PC-9 (cell line): ENCODE data around the gene RIPK4. TPM values are rescaled to one million over a fixed set of nuclear protein-coding genes. Genes with fewer than 3 reads are reported as not detected.

ENCODE experiments used
- BruUV-seq: library from RNA; stranded (reverse); fragments of 400-500 nt; replicated peaks from 2 replicates; lab custom pipeline; 2021; lab: Mats Ljungman, UMichigan
- CTCF ChIA-PET: fragments of 300-600 bp; sonication (Branson Sonifier 250); formaldehyde crosslinking; loops from one replicate; lab custom pipeline; 2022; ENCODE audit warnings: antibody characterized with exemption; lab: Charles Lee
- POLR2A ChIA-PET: fragments of 300-600 bp; sonication (Branson Sonifier 250); formaldehyde crosslinking; loops from one replicate; lab custom pipeline; 2022; ENCODE audit warnings: antibody characterized with exemption; ENCODE audit not compliant: unreplicated experiment; lab: Charles Lee
- DNase-seq, 2 experiments: peaks; one replicate each; pipeline versions ENCODE4 v3.0.0 to v3.0.0-alpha.2; 2015 to 2022; ENCODE audit warnings: mixed read lengths in 1 of 2
- H2AFZ ChIP-seq: fragments of 200-600 bp; sonication (generic); 2 replicates; pipeline ENCODE4 v1.8.1; 2017; ENCODE audit warnings: antibody characterized with exemption
- H3F3A ChIP-seq: fragments of 200-600 bp; sonication (generic); 2 replicates; pipeline ENCODE4 v1.8.1; 2017; ENCODE audit warnings: antibody characterized with exemption, mild to moderate bottlenecking, low read depth; ENCODE audit not compliant: insufficient read depth
- H3K27ac ChIP-seq: fragments of 200-600 bp; sonication (generic); 2 replicates; pipeline ENCODE4 v1.6.1; 2016; ENCODE audit warnings: mixed run types
- H3K27me3 ChIP-seq: fragments of 200-600 bp; sonication (generic); 2 replicates; pipeline ENCODE4 v1.6.1; 2016; ENCODE audit warnings: low read depth, mixed run types; ENCODE audit not compliant: insufficient read depth
- H3K36me3 ChIP-seq: fragments of 200-600 bp; sonication (generic); 2 replicates; pipeline ENCODE4 v1.6.1; 2016; ENCODE audit warnings: low read depth, mixed run types
- H3K4me1 ChIP-seq: fragments of 200-600 bp; sonication (generic); replicated peaks from 2 replicates; pipeline ENCODE4 v1.6.1; 2016; ENCODE audit warnings: mixed run types; ENCODE audit not compliant: insufficient read depth
- H3K4me2 ChIP-seq: fragments of 200-600 bp; sonication (generic); 2 replicates; pipeline ENCODE4 v1.6.1; 2017; ENCODE audit warnings: mixed run types
- H3K4me3 ChIP-seq: fragments of 200-600 bp; sonication (generic); 2 replicates; pipeline ENCODE4 v1.6.1; 2016; ENCODE audit warnings: mixed run types
- H3K79me2 ChIP-seq: fragments of 200-600 bp; sonication (generic); 2 replicates; pipeline ENCODE4 v1.6.1; 2017; ENCODE audit warnings: low read depth, mixed run types
- H3K9me2 ChIP-seq: fragments of 200-600 bp; sonication (generic); 2 replicates; pipeline ENCODE4 v1.8.1; 2017; ENCODE audit warnings: mild to moderate bottlenecking; ENCODE audit not compliant: insufficient read depth
- H3K9me3 ChIP-seq: fragments of 200-600 bp; sonication (generic); 2 replicates; pipeline ENCODE4 v1.8.1; 2016; ENCODE audit warnings: low read depth; ENCODE audit not compliant: insufficient read depth
- H4K20me1 ChIP-seq: fragments of 200-600 bp; sonication (generic); 2 replicates; pipeline ENCODE4 v1.8.1; 2017; ENCODE audit not compliant: insufficient read depth
- EZH2 ChIP-seq: fragments of 200-600 bp; sonication (generic); IDR thresholded peaks from 2 replicates; pipeline ENCODE4 v1.8.0; 2017; ENCODE audit warnings: antibody characterized with exemption, low read depth
- intact Hi-C: fragments of 100-400 bp; cut with micrococcal nuclease; formaldehyde crosslinking; loops from one replicate; pipeline ENCODE4 v1.10.0; 2022; ENCODE audit not compliant: unreplicated experiment
- total RNA-seq: library from RNA; stranded (reverse); gene quantifications from 2 replicates; pipeline ENCODE4 v1.2.3, GENCODE V29; 2021
- TF ChIP-seq, protein P1 (sequence below): fragments of 200-600 bp; sonication (generic); conservative IDR thresholded peaks from 2 replicates; pipeline ENCODE4 v1.6.1; 2017; ENCODE audit warnings: mixed run types, antibody characterized with exemption, mild to moderate bottlenecking, moderate library complexity

RIPK4 gene
- total RNA-seq, 1 experiment from 2014 or later = 30.1 TPM

DNA sequence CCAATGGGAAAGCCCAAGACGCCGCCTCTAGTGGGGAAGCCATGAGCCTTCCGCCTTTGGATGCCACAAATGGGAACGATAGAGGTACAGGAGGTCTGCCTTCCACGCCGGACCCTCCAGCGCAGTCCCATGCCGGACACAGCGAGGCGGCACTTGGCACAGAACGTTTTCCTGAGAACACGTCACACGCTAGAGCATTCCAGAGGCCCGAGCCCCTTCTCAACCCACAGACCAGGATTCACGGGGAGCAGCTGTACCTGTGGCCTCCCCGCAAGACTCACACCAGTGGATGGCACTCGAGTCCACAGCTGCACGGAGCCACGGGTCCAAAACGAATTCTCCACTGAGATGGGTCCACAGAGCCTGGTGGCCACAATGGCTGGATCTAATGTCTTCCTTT lies 31.5 kb upstream of the RIPK4 start:
- H3K27me3 ChIP-seq = no peaks in the 10 kb centered on the region
- no peaks in the 10 kb centered on the region for H3K36me3 ChIP-seq
- TF ChIP-seq EZH2 = no peak
- TF ChIP-seq, protein P1, sequence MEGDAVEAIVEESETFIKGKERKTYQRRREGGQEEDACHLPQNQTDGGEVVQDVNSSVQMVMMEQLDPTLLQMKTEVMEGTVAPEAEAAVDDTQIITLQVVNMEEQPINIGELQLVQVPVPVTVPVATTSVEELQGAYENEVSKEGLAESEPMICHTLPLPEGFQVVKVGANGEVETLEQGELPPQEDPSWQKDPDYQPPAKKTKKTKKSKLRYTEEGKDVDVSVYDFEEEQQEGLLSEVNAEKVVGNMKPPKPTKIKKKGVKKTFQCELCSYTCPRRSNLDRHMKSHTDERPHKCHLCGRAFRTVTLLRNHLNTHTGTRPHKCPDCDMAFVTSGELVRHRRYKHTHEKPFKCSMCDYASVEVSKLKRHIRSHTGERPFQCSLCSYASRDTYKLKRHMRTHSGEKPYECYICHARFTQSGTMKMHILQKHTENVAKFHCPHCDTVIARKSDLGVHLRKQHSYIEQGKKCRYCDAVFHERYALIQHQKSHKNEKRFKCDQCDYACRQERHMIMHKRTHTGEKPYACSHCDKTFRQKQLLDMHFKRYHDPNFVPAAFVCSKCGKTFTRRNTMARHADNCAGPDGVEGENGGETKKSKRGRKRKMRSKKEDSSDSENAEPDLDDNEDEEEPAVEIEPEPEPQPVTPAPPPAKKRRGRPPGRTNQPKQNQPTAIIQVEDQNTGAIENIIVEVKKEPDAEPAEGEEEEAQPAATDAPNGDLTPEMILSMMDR = no peak
- H3K9me2 ChIP-seq = no peaks in the 10 kb centered on the region
- no peaks in the 10 kb centered on the region for H3F3A ChIP-seq
- H4K20me1 ChIP-seq = no peaks in the 10 kb centered on the region
- H2AFZ ChIP-seq = no peak overlapping the region
- no peaks in the 10 kb centered on the region for H3K4me1 ChIP-seq
- H3K4me3 ChIP-seq = no peak overlapping the region
- intact Hi-C loops = no loop called here
- no peak overlapping the region for H3K27ac ChIP-seq
- H3K79me2 ChIP-seq = no peaks in the 10 kb centered on the region
- CTCF ChIA-PET = interaction anchor here (0.8 kb wide), 1 partner anchor 18 kb away, joined by 4 read pairs; no protein-coding TSS in a partner anchor
- no peak overlapping the region for H3K4me2 ChIP-seq
- no peak for DNase-seq
- no peaks in the 10 kb centered on the region for H3K9me3 ChIP-seq
- POLR2A ChIA-PET = no interaction called here
- no TSS peak for BruUV-seq

DNA sequence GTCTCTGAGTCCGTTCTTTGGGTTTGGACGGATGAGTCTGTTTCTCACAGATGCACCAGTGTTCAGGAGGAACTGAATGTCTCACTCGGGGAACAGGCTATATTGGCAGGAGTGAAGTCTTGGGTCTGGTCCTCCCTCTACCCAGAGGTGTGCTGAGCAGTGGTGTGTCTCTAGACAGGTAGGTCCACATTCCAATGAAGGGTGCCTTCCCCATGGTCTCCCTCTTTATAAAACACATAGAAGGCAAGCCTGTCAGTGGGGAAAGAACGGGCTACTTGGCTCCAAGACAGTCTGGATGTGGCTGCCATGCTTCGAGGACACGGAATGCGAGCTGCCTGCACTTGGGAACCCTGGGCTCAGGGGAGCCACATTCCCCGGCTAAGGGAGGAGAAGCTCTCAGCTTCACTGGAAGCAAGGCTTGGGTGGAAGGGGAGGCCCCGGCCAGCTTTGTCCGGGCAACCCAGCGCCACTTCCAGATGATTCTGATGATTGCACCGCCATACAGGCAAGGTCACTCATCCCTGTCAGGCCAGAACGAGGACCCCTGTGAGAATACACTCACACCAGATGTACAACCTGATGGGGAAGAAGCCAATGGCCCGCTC lies 29.7 kb upstream of the RIPK4 start:
- H3K9me2 ChIP-seq = no peaks in the 10 kb centered on the region
- no peaks in the 10 kb centered on the region for H3F3A ChIP-seq
- CTCF ChIA-PET = interaction anchor here (0.6 kb wide), 1 partner anchor 287 kb away, joined by 10 read pairs; no protein-coding TSS in a partner anchor
- intact Hi-C loops = no loop called here
- TF ChIP-seq EZH2 = no peak
- TF ChIP-seq, protein P1 = no peak
- POLR2A ChIA-PET = no interaction called here
- no peak overlapping the region for H3K4me3 ChIP-seq
- H3K4me2 ChIP-seq = no peak overlapping the region
- H2AFZ ChIP-seq = no peak overlapping the region
- H3K9me3 ChIP-seq = no peaks in the 10 kb centered on the region
- H3K36me3 ChIP-seq = no peaks in the 10 kb centered on the region
- no peaks in the 10 kb centered on the region for H3K27me3 ChIP-seq
- H4K20me1 ChIP-seq = no peaks in the 10 kb centered on the region
- H3K79me2 ChIP-seq = no peaks in the 10 kb centered on the region
- peak in 1 of 2 experiments; percentile 39 for DNase-seq
- no peak overlapping the region for H3K27ac ChIP-seq
- no TSS peak for BruUV-seq
- H3K4me1 ChIP-seq = no peaks in the 10 kb centered on the region

DNA sequence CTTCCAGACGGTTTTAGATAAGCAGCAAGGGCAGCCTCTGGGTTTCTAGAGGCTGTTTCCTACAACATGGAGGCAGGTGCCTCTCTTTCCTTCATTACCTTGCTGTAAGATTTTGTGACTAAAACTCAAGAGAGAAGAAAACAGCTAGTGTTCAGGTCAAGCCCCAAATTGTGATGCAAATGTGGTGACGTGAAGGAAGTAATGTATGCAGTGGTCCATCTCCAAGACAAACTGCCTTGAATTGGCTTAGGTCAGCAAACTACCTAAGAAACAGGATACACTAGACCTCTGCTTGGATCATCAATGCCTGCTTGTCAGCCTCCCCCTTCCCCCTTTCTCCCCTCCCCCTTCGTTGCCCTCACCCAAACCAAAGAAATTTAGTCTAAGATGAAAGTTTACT lies 28.9 kb upstream of the RIPK4 start:
- CTCF ChIA-PET = interaction anchor here (0.6 to 0.7 kb wide), 2 partner anchors 191 to 286 kb away, joined by 5 to 10 read pairs; no protein-coding TSS in a partner anchor
- no peaks in the 10 kb centered on the region for H3K9me3 ChIP-seq
- no peaks in the 10 kb centered on the region for H3K4me1 ChIP-seq
- no peaks in the 10 kb centered on the region for H3K79me2 ChIP-seq
- no peak for DNase-seq
- POLR2A ChIA-PET = no interaction called here
- H3K36me3 ChIP-seq = no peaks in the 10 kb centered on the region
- H3K27me3 ChIP-seq = no peaks in the 10 kb centered on the region
- BruUV-seq = no TSS peak
- H4K20me1 ChIP-seq = no peaks in the 10 kb centered on the region
- H3F3A ChIP-seq = no peaks in the 10 kb centered on the region
- H3K27ac ChIP-seq = no peak overlapping the region
- no peak overlapping the region for H3K4me3 ChIP-seq
- no peaks in the 10 kb centered on the region for H3K9me2 ChIP-seq
- intact Hi-C loops = no loop called here
- no peak overlapping the region for H3K4me2 ChIP-seq
- no peak for TF ChIP-seq EZH2
- TF ChIP-seq, protein P1 = no peak
- H2AFZ ChIP-seq = no peak overlapping the region
